Measurements from ENCODE around the gene PERM1. TPM values are rescaled to one million over a fixed set of nuclear protein-coding genes. Genes with fewer than 3 reads are reported as not detected.

Gene PERM1
- total RNA-seq, 1 experiment from 2014 or later, result not detected

DNA sequence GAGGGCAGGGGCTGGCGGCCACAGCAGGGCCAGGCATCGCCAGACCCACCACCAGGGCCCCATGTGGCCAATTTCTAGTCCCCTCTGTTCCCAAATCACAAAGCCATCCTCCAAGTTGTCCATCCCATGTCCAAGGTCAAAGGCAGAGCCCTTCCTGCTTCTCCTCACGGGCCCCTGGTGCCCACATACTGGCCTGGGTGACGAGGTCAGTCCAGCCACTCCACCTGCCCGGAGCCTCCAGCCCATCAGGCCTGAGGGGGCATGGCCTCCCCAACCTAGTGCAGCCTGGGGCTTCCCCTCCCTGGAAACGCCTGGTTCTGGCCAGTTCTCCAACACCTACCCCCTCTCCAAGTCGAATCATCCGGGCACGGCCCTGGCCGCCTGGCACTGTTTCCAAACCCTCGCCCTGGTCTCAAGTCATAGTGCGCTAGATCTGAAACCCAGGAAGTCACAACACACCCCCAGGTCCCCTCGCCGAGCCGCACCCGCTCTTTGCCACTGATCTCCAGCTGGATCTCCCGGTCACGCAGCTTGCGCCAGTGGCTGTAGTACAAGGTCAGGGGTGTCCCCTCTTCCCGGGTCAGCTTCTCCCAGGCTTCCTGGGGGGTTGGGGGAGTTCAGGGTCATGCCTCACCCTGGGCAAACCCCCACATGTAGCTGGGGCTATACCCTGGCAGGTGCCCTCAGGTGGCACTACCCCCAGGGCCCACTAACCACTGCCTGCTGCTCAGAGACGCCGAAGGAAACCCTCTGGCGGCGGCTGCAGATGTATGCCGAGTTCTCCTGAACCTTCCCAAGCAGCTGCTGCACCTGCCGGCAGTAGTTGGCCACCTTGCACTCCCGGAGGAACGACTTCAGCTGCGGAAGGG, 36.0 kb downstream of the PERM1 start:
- Mint-ChIP-seq H3K27ac (ENCODE audit: low read depth, unreplicated experiment) (no peak overlapping the region), H3K36me3 (ENCODE audit: insufficient read depth, unreplicated experiment) (peaks cover 32% of the 10 kb centered on the region), H3K4me1 (ENCODE audit: insufficient read depth, unreplicated experiment) (no peaks in the 10 kb centered on the region), H3K4me3 (ENCODE audit: unreplicated experiment) (no peak overlapping the region), H3K27me3 (ENCODE audit: insufficient read depth, unreplicated experiment) (no peaks in the 10 kb centered on the region), H3K9me3 (ENCODE audit: unreplicated experiment) (no peaks in the 10 kb centered on the region)
- POLR2A ChIA-PET, result interaction anchor here (0.6 kb wide), 1 partner anchor 13 kb away, joined by 3 read pairs; no protein-coding TSS in a partner anchor
- DNase-seq (ENCODE audit: unreplicated experiment), result no peak
- TF ChIP-seq, protein P1, sequence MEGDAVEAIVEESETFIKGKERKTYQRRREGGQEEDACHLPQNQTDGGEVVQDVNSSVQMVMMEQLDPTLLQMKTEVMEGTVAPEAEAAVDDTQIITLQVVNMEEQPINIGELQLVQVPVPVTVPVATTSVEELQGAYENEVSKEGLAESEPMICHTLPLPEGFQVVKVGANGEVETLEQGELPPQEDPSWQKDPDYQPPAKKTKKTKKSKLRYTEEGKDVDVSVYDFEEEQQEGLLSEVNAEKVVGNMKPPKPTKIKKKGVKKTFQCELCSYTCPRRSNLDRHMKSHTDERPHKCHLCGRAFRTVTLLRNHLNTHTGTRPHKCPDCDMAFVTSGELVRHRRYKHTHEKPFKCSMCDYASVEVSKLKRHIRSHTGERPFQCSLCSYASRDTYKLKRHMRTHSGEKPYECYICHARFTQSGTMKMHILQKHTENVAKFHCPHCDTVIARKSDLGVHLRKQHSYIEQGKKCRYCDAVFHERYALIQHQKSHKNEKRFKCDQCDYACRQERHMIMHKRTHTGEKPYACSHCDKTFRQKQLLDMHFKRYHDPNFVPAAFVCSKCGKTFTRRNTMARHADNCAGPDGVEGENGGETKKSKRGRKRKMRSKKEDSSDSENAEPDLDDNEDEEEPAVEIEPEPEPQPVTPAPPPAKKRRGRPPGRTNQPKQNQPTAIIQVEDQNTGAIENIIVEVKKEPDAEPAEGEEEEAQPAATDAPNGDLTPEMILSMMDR (IDR thresholded peaks at IDR 0.05; ENCODE audit: unreplicated experiment), result no peak
- intact Hi-C loops (cut with micrococcal nuclease), result no loop called here
- no TSS peak for BruUV-seq (replicated peaks)
- CTCF ChIA-PET, result no interaction called here

DNA sequence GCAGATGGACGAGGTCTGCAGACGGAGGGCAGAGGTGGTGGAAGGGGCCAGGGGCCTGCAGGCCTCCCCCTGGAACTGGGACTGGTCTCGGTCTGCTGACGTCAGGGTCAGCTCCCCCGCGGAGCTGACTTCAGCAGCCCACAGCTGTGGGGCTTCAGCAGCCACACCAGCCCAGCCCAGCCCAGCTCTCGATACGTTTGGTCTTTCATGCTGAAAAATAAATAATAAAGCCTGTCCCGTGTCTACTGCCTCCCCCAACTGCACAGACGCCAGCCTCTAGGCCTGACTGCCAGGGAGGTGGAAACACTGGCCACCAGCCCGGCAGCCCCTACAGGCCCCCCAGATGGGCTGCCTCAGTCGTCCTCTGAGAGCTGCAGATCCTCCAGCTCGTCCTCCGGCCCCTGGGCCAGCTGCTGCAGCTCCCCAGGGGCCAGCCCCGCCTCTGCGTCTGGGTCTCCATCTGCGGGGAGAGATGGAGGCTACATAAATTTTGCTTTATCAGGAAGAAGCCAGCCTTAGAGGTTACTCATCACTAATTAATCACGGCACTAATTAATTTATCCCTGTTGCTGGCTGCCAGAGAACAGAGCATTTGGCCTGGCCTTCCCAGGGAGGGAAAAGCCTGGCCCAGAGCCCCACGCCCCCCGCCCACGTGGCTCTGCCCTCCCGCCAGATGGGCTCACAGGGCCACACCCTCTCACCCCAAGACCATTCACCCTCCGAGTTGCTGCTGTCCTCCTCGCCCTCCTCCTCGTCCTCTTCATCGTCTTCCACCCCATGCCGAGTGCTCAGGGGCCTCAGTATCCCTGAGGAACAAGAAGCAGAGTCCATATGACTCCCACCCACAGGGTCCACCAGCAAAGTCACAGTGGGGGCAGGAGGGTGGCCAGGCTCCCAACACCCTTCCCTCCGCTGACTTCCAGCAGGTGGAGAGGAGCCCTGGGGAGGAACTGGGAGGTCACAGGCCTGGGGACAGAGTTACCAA, 37.3 kb downstream of the PERM1 start:
- no peaks in the 10 kb centered on the region for H3K27me3 Mint-ChIP-seq (ENCODE audit: insufficient read depth, unreplicated experiment)
- ChIA-PET CTCF (interaction anchor here (1.1 kb wide), 1 partner anchor 40 kb away, joined by 3 read pairs; no protein-coding TSS in a partner anchor), POLR2A (interaction anchor here (0.6 to 1.3 kb wide), 3 partner anchors 14 to 27 kb away, joined by 3 read pairs; partner anchors contain the start of genes NOC2L and PLEKHN1)
- no peak for DNase-seq (ENCODE audit: unreplicated experiment)
- intact Hi-C loops (cut with micrococcal nuclease), result loop anchor here (5.0 kb wide), 1 partner anchor 42 kb away; no protein-coding TSS in a partner anchor
- no peaks in the 10 kb centered on the region for H3K4me1 Mint-ChIP-seq (ENCODE audit: insufficient read depth, unreplicated experiment)
- no peaks in the 10 kb centered on the region for H3K9me3 Mint-ChIP-seq (ENCODE audit: unreplicated experiment)
- H3K4me3 Mint-ChIP-seq (ENCODE audit: unreplicated experiment), result no peak overlapping the region
- TF ChIP-seq, protein P1 (IDR thresholded peaks at IDR 0.05; ENCODE audit: unreplicated experiment), result no peak
- TSS peak; percentile 85 for BruUV-seq (replicated peaks)
- H3K36me3 Mint-ChIP-seq (ENCODE audit: insufficient read depth, unreplicated experiment), result peaks cover 21% of the 10 kb centered on the region
- no peak overlapping the region for H3K27ac Mint-ChIP-seq (ENCODE audit: low read depth, unreplicated experiment)

DNA sequence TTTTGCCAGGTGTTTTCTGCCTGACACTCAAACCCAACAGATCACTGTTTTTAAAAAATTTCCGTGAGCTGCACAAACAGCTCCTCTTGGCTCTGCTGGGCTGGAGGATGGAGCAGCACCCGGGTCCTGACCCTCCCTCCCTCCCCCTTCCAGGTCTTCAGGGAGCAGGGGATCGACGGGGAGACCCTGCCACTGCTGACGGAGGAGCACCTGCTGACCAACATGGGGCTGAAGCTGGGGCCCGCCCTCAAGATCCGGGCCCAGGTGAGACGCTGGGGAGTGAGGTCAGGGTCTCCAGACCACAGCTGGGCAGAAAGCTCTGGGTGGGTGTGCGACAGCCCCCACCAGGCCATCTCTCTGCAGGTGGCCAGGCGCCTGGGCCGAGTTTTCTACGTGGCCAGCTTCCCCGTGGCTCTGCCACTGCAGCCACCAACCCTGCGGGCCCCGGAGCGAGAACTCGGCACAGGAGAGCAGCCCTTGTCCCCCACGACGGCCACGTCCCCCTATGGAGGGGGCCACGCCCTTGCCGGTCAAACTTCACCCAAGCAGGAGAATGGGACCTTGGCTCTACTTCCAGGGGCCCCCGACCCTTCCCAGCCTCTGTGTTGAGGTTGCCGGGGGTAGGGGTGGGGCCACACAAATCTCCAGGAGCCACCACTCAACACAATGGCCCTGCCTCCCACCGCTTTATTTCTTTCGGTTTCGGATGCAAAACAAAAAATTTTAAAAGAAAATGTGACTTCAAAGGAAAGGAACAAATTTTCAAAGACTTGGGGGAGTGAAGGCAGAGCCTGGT, 38.1 kb downstream of the PERM1 start:
- no peaks in the 10 kb centered on the region for H3K4me1 Mint-ChIP-seq (ENCODE audit: insufficient read depth, unreplicated experiment)
- no peaks in the 10 kb centered on the region for H3K9me3 Mint-ChIP-seq (ENCODE audit: unreplicated experiment)
- no peaks in the 10 kb centered on the region for H3K27me3 Mint-ChIP-seq (ENCODE audit: insufficient read depth, unreplicated experiment)
- ChIA-PET POLR2A (interaction anchor here (0.6 to 1.3 kb wide), 3 partner anchors 13 to 28 kb away, joined by 3 read pairs; partner anchors contain the start of gene PLEKHN1), CTCF (interaction anchor here (0.7 to 1.1 kb wide), 2 partner anchors 15 to 41 kb away, joined by 3 to 5 read pairs; no protein-coding TSS in a partner anchor)
- H3K27ac Mint-ChIP-seq (ENCODE audit: low read depth, unreplicated experiment), result no peak overlapping the region
- H3K4me3 Mint-ChIP-seq (ENCODE audit: unreplicated experiment), result no peak overlapping the region
- intact Hi-C loops (cut with micrococcal nuclease), result loop anchor here (5.0 kb wide), 1 partner anchor 41 kb away; no protein-coding TSS in a partner anchor
- no peak for DNase-seq (ENCODE audit: unreplicated experiment)
- peaks cover 17% of the 10 kb centered on the region for H3K36me3 Mint-ChIP-seq (ENCODE audit: insufficient read depth, unreplicated experiment)
- BruUV-seq (replicated peaks), result no TSS peak
- TF ChIP-seq, protein P1 (IDR thresholded peaks at IDR 0.05; ENCODE audit: unreplicated experiment), result no peak
